H1 (cell line): ENCODE measurements around the gene CELF1. TPM values are rescaled to one million over a fixed set of nuclear protein-coding genes. Genes with fewer than 3 reads are reported as not detected.
A peak's percentile ranks its signal among the peaks of the same experiment; 100 is the strongest.

Source experiments
- CTCF ChIA-PET: fragments of 300-600 bp; sonication (Branson Sonifier 250); formaldehyde crosslinking; loops from one replicate; lab custom pipeline; 2021; ENCODE audit not compliant: partially characterized antibody; lab: Charles Lee
- POLR2A ChIA-PET: fragments of 300-600 bp; sonication (Branson Sonifier 250); formaldehyde crosslinking; loops from one replicate; lab custom pipeline; 2021; ENCODE audit warnings: inconsistent platforms; ENCODE audit not compliant: partially characterized antibody; lab: Charles Lee
- DNase-seq, 2 experiments: peaks; one replicate each; pipeline versions ENCODE4 v3.0.0 to v3.0.0-alpha.2; 2010 to 2022; ENCODE audit warnings: low spot score in 2 of 2, low read depth in 1 of 2, mixed read lengths in 1 of 2
- FAIRE-seq: peaks from 2 replicates; lab custom pipeline; 2011; peaks lifted over from hg19 to GRCh38; lab: Jason Lieb, UNC
- H2AFZ ChIP-seq: 2 replicates; pipeline ENCODE4 v1.8.1; 2012; ENCODE audit warnings: low read length, inconsistent platforms
- H2AK5ac ChIP-seq: 2 replicates; pipeline ENCODE4 v1.6.1; 2013; ENCODE audit warnings: low read depth, low read length
- H2BK120ac ChIP-seq: replicated peaks from 2 replicates; pipeline ENCODE3; 2013; ENCODE audit warnings: low read depth, low read length, inconsistent platforms
- H2BK12ac ChIP-seq: 2 replicates; pipeline ENCODE4 v1.6.1; 2013; ENCODE audit warnings: low read depth, low read length
- H2BK15ac ChIP-seq: 2 replicates; pipeline ENCODE4 v1.6.1; 2013; ENCODE audit warnings: low read length
- H2BK20ac ChIP-seq: 2 replicates; pipeline ENCODE4 v1.6.1; 2013; ENCODE audit warnings: low read length
- H2BK5ac ChIP-seq: 2 replicates; pipeline ENCODE4 v1.6.1; 2013; ENCODE audit warnings: low read depth, low read length
- H3K14ac ChIP-seq: 2 replicates; pipeline ENCODE4 v1.6.1; 2013; ENCODE audit warnings: inconsistent platforms; ENCODE audit not compliant: insufficient read length
- H3K18ac ChIP-seq: 2 replicates; pipeline ENCODE4 v1.6.1; 2013; ENCODE audit warnings: low read length; ENCODE audit errors: extremely low read depth
- H3K23ac ChIP-seq: 2 replicates; pipeline ENCODE4 v1.6.1; 2013; ENCODE audit warnings: inconsistent platforms; ENCODE audit not compliant: insufficient read length
- H3K23me2 ChIP-seq: 2 replicates; pipeline ENCODE4 v1.6.1; 2013; ENCODE audit warnings: low read depth, low read length
- H3K27ac ChIP-seq: 2 replicates; pipeline ENCODE4 v1.6.1; 2011; ENCODE audit warnings: low read depth, low read length, inconsistent platforms
- H3K27me3 ChIP-seq, 4 experiments: replicated peaks in 1 of 4; 1 replicate in 1 of 4; 2 replicates in 3 of 4; pipeline versions ENCODE4 v1.6.1 to v1.8.1; 2011 to 2013; ENCODE audit warnings: low read length in 3 of 4, mild to moderate bottlenecking in 3 of 4, inconsistent platforms in 2 of 4, mixed read lengths in 2 of 4, moderate library complexity in 1 of 4; ENCODE audit not compliant: control insufficient read depth in 3 of 4, insufficient read depth in 3 of 4; ENCODE audit errors: extremely low read depth in 1 of 4
- H3K36me3 ChIP-seq, 4 experiments: 2 replicates each; pipeline versions ENCODE4 v1.6.1 to v1.8.1; 2011 to 2013; ENCODE audit warnings: mild to moderate bottlenecking in 4 of 4, low read length in 3 of 4, moderate library complexity in 2 of 4, control low read depth in 1 of 4, inconsistent platforms in 1 of 4; ENCODE audit not compliant: insufficient read depth in 4 of 4, control insufficient read depth in 2 of 4
- H3K4ac ChIP-seq: replicated peaks from 2 replicates; pipeline ENCODE3; 2013; ENCODE audit warnings: low read length, low read depth, mixed read lengths, inconsistent platforms; ENCODE audit not compliant: insufficient read length
- H3K4me1 ChIP-seq, 4 experiments: replicated peaks in 1 of 4; 1 replicate in 1 of 4; 2 replicates in 3 of 4; pipeline versions ENCODE4 v1.6.1 to v1.8.1; 2011 to 2013; ENCODE audit warnings: low read length in 3 of 4, inconsistent platforms in 2 of 4, mixed read lengths in 1 of 4; ENCODE audit not compliant: insufficient read depth in 4 of 4, control insufficient read depth in 3 of 4
- H3K4me2 ChIP-seq, 2 experiments: 2 replicates each; pipeline versions ENCODE4 v1.6.1 to v1.8.1; 2011 to 2013; ENCODE audit warnings: low read depth in 2 of 2, low read length in 2 of 2, control low read depth in 1 of 2, inconsistent platforms in 1 of 2, mild to moderate bottlenecking in 1 of 2; ENCODE audit not compliant: insufficient read depth in 1 of 2
- H3K4me3 ChIP-seq, 4 experiments: fragments of 200-600, 300-600 bp in 1 of 4; sonication (generic), shearing (Covaris generic), sonication (Bioruptor Twin) in 1 of 4; 2 replicates each; pipeline versions ENCODE4 v1.5.1 to v1.8.1; 2011 to 2016; ENCODE audit warnings: low read length in 4 of 4, low read depth in 3 of 4, control low read depth in 2 of 4, inconsistent platforms in 2 of 4, mild to moderate bottlenecking in 2 of 4, mixed read lengths in 1 of 4, moderate library complexity in 1 of 4; ENCODE audit not compliant: insufficient read depth in 2 of 4; ENCODE audit errors: extremely low read depth in 1 of 4
- H3K56ac ChIP-seq: replicated peaks from 2 replicates; pipeline ENCODE3; 2013; ENCODE audit warnings: low read depth, mild to moderate bottlenecking, mixed read lengths, low read length, inconsistent platforms; ENCODE audit not compliant: insufficient read length
- H3K79me1 ChIP-seq: 2 replicates; pipeline ENCODE4 v1.6.1; 2013; ENCODE audit warnings: low read depth, low read length, control low read depth
- H3K79me2 ChIP-seq, 2 experiments: 2 replicates each; pipeline versions ENCODE4 v1.6.1 to v1.8.1; 2012 to 2013; ENCODE audit warnings: low read length in 2 of 2, mild to moderate bottlenecking in 2 of 2, inconsistent platforms in 1 of 2; ENCODE audit not compliant: insufficient read depth in 2 of 2, control insufficient read depth in 1 of 2
- H3K9ac ChIP-seq, 4 experiments: replicated peaks in 1 of 4; 1 replicate in 1 of 4; 2 replicates in 3 of 4; pipeline versions ENCODE4 v1.6.1 to v1.8.1; 2011 to 2013; ENCODE audit warnings: low read depth in 3 of 4, low read length in 3 of 4, control low read depth in 2 of 4, mild to moderate bottlenecking in 2 of 4, moderate library complexity in 2 of 4, inconsistent platforms in 1 of 4; ENCODE audit errors: extremely low read depth in 1 of 4
- H3K9me3 ChIP-seq, 2 experiments: 2 replicates each; pipeline versions ENCODE4 v1.6.1 to v1.8.1; 2012 to 2013; ENCODE audit warnings: mild to moderate bottlenecking in 2 of 2, moderate library complexity in 2 of 2, control low read depth in 1 of 2, inconsistent platforms in 1 of 2, low read depth in 1 of 2, low read length in 1 of 2, mixed read lengths in 1 of 2; ENCODE audit not compliant: insufficient read depth in 2 of 2
- H4K20me1 ChIP-seq, 2 experiments: replicated peaks in 1 of 2; 2 replicates each; pipeline versions ENCODE3 to v1.8.1; 2011 to 2013; ENCODE audit warnings: inconsistent platforms in 2 of 2, low read length in 2 of 2, mild to moderate bottlenecking in 1 of 2; ENCODE audit not compliant: insufficient read depth in 2 of 2, control insufficient read depth in 1 of 2
- H4K5ac ChIP-seq: 2 replicates; pipeline ENCODE4 v1.6.1; 2013; ENCODE audit warnings: low read length, low read depth, mixed read lengths, inconsistent platforms; ENCODE audit not compliant: insufficient read length
- H4K8ac ChIP-seq: 2 replicates; pipeline ENCODE4 v1.8.0; 2013; ENCODE audit warnings: mild to moderate bottlenecking, moderate library complexity, low read length, inconsistent platforms; ENCODE audit not compliant: insufficient read depth; ENCODE audit errors: extremely low read depth
- H4K91ac ChIP-seq: replicated peaks from 2 replicates; pipeline ENCODE3; 2013; ENCODE audit warnings: low read length, mixed read lengths, inconsistent platforms; ENCODE audit not compliant: insufficient read length
- BCL11A ChIP-seq, 2 experiments: IDR thresholded peaks; one replicate each; pipeline ENCODE4 v1.6.1; 2011; ENCODE audit warnings: low read depth in 2 of 2, low read length in 2 of 2, mild to moderate bottlenecking in 2 of 2
- CHD1 ChIP-seq: IDR thresholded peaks from 2 replicates; pipeline ENCODE4 v1.6.1; 2012; ENCODE audit warnings: low read depth, low read length, improper control_type of control experiment
- RAD21 ChIP-seq, 2 experiments: IDR thresholded peaks in 1 of 2; conservative IDR thresholded peaks in 1 of 2; 2 replicates each; pipeline ENCODE4 v1.6.1; 2011; ENCODE audit warnings: low read depth in 2 of 2, low read length in 2 of 2, improper control_type of control experiment in 1 of 2, inconsistent platforms in 1 of 2, mild to moderate bottlenecking in 1 of 2, moderate library complexity in 1 of 2
- RFX5 ChIP-seq: IDR thresholded peaks from 2 replicates; pipeline ENCODE4 v1.6.1; 2011; ENCODE audit warnings: low read depth, low read length, improper control_type of control experiment, borderline replicate concordance
- RNF2 ChIP-seq: fragments of 200-900, 300-1000 bp; sonication (generic); IDR thresholded peaks from 2 replicates; pipeline ENCODE4 v1.7.1; 2016; ENCODE audit warnings: borderline replicate concordance, low read depth, mild to moderate bottlenecking, antibody characterized with exemption, low read length; ENCODE audit not compliant: poor library complexity, severe bottlenecking; ENCODE audit errors: missing control alignments
- RXRA ChIP-seq: IDR thresholded peaks from 2 replicates; pipeline ENCODE4 v1.6.1; 2011; ENCODE audit warnings: low read depth, mild to moderate bottlenecking, low read length, moderate library complexity; ENCODE audit not compliant: insufficient read depth
- SP1 ChIP-seq: IDR thresholded peaks from 2 replicates; pipeline ENCODE4 v1.6.1; 2011; ENCODE audit warnings: low read depth, low read length
- SP2 ChIP-seq: IDR thresholded peaks from 2 replicates; pipeline ENCODE4 v1.6.1; 2012; ENCODE audit warnings: mild to moderate bottlenecking, low read length, inconsistent platforms
- TAF7 ChIP-seq: optimal IDR thresholded peaks from 2 replicates; pipeline ENCODE3; 2011; ENCODE audit warnings: low read depth, mild to moderate bottlenecking, inconsistent platforms, low read length, moderate library complexity, borderline replicate concordance
- TBP ChIP-seq: IDR thresholded peaks from 2 replicates; pipeline ENCODE4 v1.6.1; 2011; ENCODE audit warnings: low read depth, low read length, improper control_type of control experiment
- WGBS, 2 experiments: shearing (Covaris generic) in 1 of 2; methylation state at CpG; one replicate each; pipeline versions ENCODE4 v1.1.6 to v1.1.7; 2013 to 2015; ENCODE audit warnings: low lambda C conversion rate in 2 of 2, mixed read lengths in 2 of 2, inconsistent platforms in 1 of 2, low coverage in 1 of 2, missing lambda C conversion rate in 1 of 2; ENCODE audit not compliant: insufficient replicate concordance in 2 of 2, insufficient coverage in 1 of 2, insufficient read length in 1 of 2; ENCODE audit errors: extremely low coverage in 1 of 2, missing lambda C conversion rate in 1 of 2; 5-methylcytosine and 5-hydroxymethylcytosine counted together
- polyA plus RNA-seq, 7 experiments: library from polyadenylated mRNA; depleted of rRNA in 3 of 7; stranded (reverse) in 5 of 7; unstranded in 2 of 7; fragments of >200 nt in 5 of 7; fragments of 200-250 nt in 2 of 7; gene quantifications; 1 replicate in 5 of 7; 2 replicates in 1 of 7; 4 replicates in 1 of 7; pipeline versions ENCODE4 v1.2.1 to v1.2.3, GENCODE V29; 2011 to 2013; ENCODE audit warnings: missing spikeins in 2 of 7, mixed read lengths in 2 of 7
- total RNA-seq: library from RNA; stranded (reverse); fragmentation: NEBNext Ultra II Directional; extraction: Animal tissue kit (Norgen Biotek cat#: 25700); gene quantifications from 2 replicates; pipeline ENCODE4 v1.2.1, GENCODE V29; 2021

The CELF1 gene
- total and polyA plus RNA-seq, 2 of the 8 experiments (the other 6 are each of a cell fraction or from before 2014, with no cell fraction given): 131 to 197 TPM

DNA sequence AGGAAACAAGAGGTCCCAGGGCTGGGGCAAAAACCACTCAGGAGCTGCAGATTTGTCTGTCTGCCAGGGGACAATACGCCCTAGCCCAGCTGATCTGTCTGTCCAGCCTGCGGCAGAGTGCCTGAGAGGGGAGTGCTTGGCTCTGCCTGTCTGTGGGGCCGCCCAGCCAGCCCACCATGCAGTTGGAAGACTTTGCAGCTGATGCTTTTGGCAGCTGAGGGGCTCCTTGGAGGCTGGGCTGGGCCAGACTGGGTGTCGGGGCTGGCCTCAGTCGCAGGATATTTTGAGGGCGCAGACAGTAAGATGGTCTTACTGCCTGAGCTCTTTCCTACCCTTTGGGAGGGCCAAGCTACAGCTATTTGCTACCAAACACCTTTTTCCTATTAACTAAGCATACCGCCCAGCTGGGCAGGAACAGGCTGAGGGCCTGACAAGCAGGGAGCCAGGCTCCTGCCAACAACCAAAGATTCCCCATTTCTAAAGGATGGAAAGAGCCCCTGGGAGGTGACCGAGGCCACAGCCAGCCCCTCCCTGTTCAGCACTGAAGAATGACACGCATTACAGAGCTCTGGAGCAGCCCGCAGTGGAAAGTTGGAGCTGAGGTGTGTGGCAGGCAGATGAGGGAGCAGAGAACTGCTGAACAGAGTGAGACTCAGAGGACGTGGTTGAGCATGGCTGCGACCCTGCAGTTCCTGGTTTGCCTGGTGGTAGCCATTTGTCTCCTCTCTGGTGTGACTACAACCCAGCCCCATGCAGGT is 33.3 kb upstream of the CELF1 start, which contains the start of gene FAM180B:
TSS of gene FAM180B (plus strand) at position 581 of the 758 bp plus-strand sequence. CDS start at position 672, 91 bp downstream.
- H3K4me2 ChIP-seq: no peak within 1 kb of the TSS
- no peak within 1 kb of the TSS for H2BK15ac ChIP-seq
- H3K9ac ChIP-seq: no peak within 1 kb of the TSS
- no peaks in the 10 kb centered on the region; the same call in 1 of the 2 replicates for H3K23me2 ChIP-seq
- no peak within 1 kb of the TSS; the same call in 1 of the 2 replicates for H2BK5ac ChIP-seq
- H2BK120ac ChIP-seq: no peak within 1 kb of the TSS
- H3K27ac ChIP-seq: no peak within 1 kb of the TSS
- H3K9me3 ChIP-seq: no peaks in the 10 kb centered on the region
- ChIA-PET CTCF (interaction anchor here (1.4 to 1.6 kb wide), 3 partner anchors 8 to 24 kb away, joined by 3 to 4 read pairs (median 4); partner anchors contain the start of genes KBTBD4 and NDUFS3), POLR2A (interaction anchor here (0.6 to 3.3 kb wide), 10 partner anchors 9 to 313 kb away, joined by 3 to 25 read pairs (median 5); partner anchors contain the start of gene C1QTNF4)
- no peak within 1 kb of the TSS for H2BK20ac ChIP-seq
- H2AK5ac ChIP-seq: no peak within 1 kb of the TSS
- H4K8ac ChIP-seq: 0 out of 2 replicates have a peak within 1 kb of the TSS, but pooled peaks have one; percentile 68
- FAIRE-seq: no peak
- no peak within 1 kb of the TSS for H3K18ac ChIP-seq
- H4K91ac ChIP-seq: no peak within 1 kb of the TSS
- no peak within 1 kb of the TSS for H3K23ac ChIP-seq
- H3K36me3 ChIP-seq: peaks cover 20 to 29% (median 28%) of the 10 kb centered on the region in 4 experiments
- H3K4me3 ChIP-seq: no peak within 1 kb of the TSS
- H3K4ac ChIP-seq: no peak within 1 kb of the TSS
- no peak for TF ChIP-seq RFX5
- TF ChIP-seq CHD1: no peak
- TF ChIP-seq BCL11A (IDR thresholded peaks at IDR 0.05; ENCODE audit: low read depth in 2 of 2, low read length in 2 of 2): no peak
- no peak for TF ChIP-seq RAD21 (IDR thresholded peaks at IDR 0.05 in 1 of 2, conservative IDR thresholded peaks at IDR 0.05 in 1 of 2; ENCODE audit: low read depth in 2 of 2, low read length in 2 of 2)
- no peak for TF ChIP-seq TAF7
- no peak for TF ChIP-seq SP1
- TF ChIP-seq TBP: no peak
- TF ChIP-seq RNF2: no peak
- no peak for TF ChIP-seq RXRA
- no peak for TF ChIP-seq SP2
- DNase-seq: no peak
- H3K79me2 ChIP-seq: no peaks in the 10 kb centered on the region
- no peak within 1 kb of the TSS for H2AFZ ChIP-seq
- H4K20me1 ChIP-seq: peaks cover 2 to 3% of the 10 kb centered on the region in 2 experiments
- no peaks in the 10 kb centered on the region for H3K27me3 ChIP-seq
- H3K4me1 ChIP-seq: no peaks in the 10 kb centered on the region; a peak in 1 of 7 replicates
- H4K5ac ChIP-seq: no peak within 1 kb of the TSS
- WGBS, 2 experiments: 86% methylated on average over 12 of the region's 12 CpGs; no CpG with 5 or more reads in 1 of the 2 experiments
- no peak within 1 kb of the TSS for H2BK12ac ChIP-seq
- no peak within 1 kb of the TSS for H3K14ac ChIP-seq
- no peaks in the 10 kb centered on the region; the same call in 1 of the 2 replicates for H3K79me1 ChIP-seq
- H3K56ac ChIP-seq: no peak within 1 kb of the TSS
